Gastrocnemius medialis (tissue), 4 donors: ENCODE measurements around the gene WDR81. TPM values are rescaled to one million over a fixed set of nuclear protein-coding genes. Genes with fewer than 3 reads are reported as not detected.
"Not testable (repeated sequence)": the region's sequence is repeated elsewhere in the genome, so short reads cannot be mapped to it uniquely, and the experiment has no call there.

Source experiments
- ATAC-seq, 2 donors: fragments of 150-250 bp; one replicate each; pipeline ENCODE4 v1.9.1; 2016
- DNase-seq, 2 donors: peaks; one replicate each; pipeline ENCODE4 v3.0.0-alpha.2; 2019
- H3K27ac ChIP-seq, 4 donors: fragments of 200-600 bp; sonication (generic); 1 replicate in 1 of 4; 2 replicates in 3 of 4; pipeline ENCODE4 v1.5.1; 2016 to 2018; ENCODE audit warnings: mild to moderate bottlenecking in 2 of 4, moderate library complexity in 1 of 4
- H3K27me3 ChIP-seq, 3 donors: fragments of 200-600 bp; sonication (generic) in 2 of 3; 1 replicate in 1 of 3; 2 replicates in 2 of 3; pipeline versions ENCODE4 v1.5.1 to v1.6.0; 2016 to 2019; ENCODE audit warnings: mild to moderate bottlenecking in 1 of 3, moderate library complexity in 1 of 3
- H3K36me3 ChIP-seq, 2 donors: fragments of 200-600 bp; sonication (generic) in 1 of 2; one replicate each; pipeline ENCODE4 v1.5.1; 2017 to 2018
- H3K4me1 ChIP-seq, 2 donors: fragments of 200-600 bp; sonication (generic) in 1 of 2; one replicate each; pipeline ENCODE4 v1.5.1; 2016 to 2017; ENCODE audit warnings: mild to moderate bottlenecking in 2 of 2
- H3K4me3 ChIP-seq, 4 donors: fragments of 200-600 bp; sonication (generic) in 3 of 4; 1 replicate in 1 of 4; 2 replicates in 3 of 4; pipeline ENCODE4 v1.5.1; 2016 to 2019; ENCODE audit warnings: mild to moderate bottlenecking in 2 of 4
- H3K9me3 ChIP-seq, 3 donors: fragments of 200-600 bp; sonication (generic) in 2 of 3; 1 replicate in 1 of 3; 2 replicates in 2 of 3; pipeline ENCODE4 v1.5.1; 2016 to 2019
- CTCF ChIP-seq, 5 experiments: fragments of 450-650 bp in 3 of 5; fragments of 200-600 bp in 2 of 5; sonication (generic) in 2 of 5; IDR thresholded peaks in 4 of 5; conservative IDR thresholded peaks in 1 of 5; 1 replicate in 4 of 5; 2 replicates in 1 of 5; pipeline ENCODE4 v1.5.1; 2016 to 2019; ENCODE audit warnings: antibody characterized with exemption in 5 of 5, mild to moderate bottlenecking in 3 of 5, moderate library complexity in 3 of 5
- POLR2A ChIP-seq, 2 donors: fragments of 450-650 bp; IDR thresholded peaks; one replicate each; pipeline ENCODE4 v1.6.1; 2017; ENCODE audit warnings: antibody characterized with exemption in 2 of 2, mild to moderate bottlenecking in 2 of 2, moderate library complexity in 2 of 2
- in situ Hi-C, 4 donors: fragments of 200-750 bp; cut with MboI; loops; one replicate each; pipeline versions ENCODE4 v1.15.0 to v1.8.0; 2017; ENCODE audit warnings: low sequenced_read_pairs in 4 of 4
- intact Hi-C: fragments of 100-400 bp; cut with DNase I; formaldehyde crosslinking; loops from one replicate; pipeline ENCODE4 v1.15.1; 2023; ENCODE audit warnings: low total_unique reads
- total RNA-seq, 4 donors: library from RNA; depleted of rRNA; stranded (reverse); fragments of >200 nt; gene quantifications; one replicate each; pipeline versions ENCODE4 v1.1.0 to v1.2.3, GENCODE V29; 2016

WDR81 gene
- total RNA-seq, 4 donors from 2014 or later: 22.3 to 61.1 (median 42.7) TPM

- Histone ChIP-seq H3K4me1 (peaks cover 32 to 41% of the 10 kb centered on the region in 2 donors), H3K9me3 (no peaks in the 10 kb centered on the region), H3K36me3 (peaks cover 0 to 7% of the 10 kb centered on the region in 2 donors), H3K27ac (peak overlapping the region; percentile 95 to 100 (median 99)), H3K4me3 (peak overlapping the region in 2 of 4 donors; percentile 72 to 85), H3K27me3 (no peaks in the 10 kb centered on the region)
- intact Hi-C loops: loop anchor here (5.0 kb wide), 1 partner anchor 141 kb away; no protein-coding TSS in a partner anchor
- DNase-seq (peak in 1 of 2 donors; percentile 77), ATAC-seq (no peak)
- TF ChIP-seq CTCF (IDR thresholded peaks at IDR 0.05 in 4 of 5, conservative IDR thresholded peaks at IDR 0.05 in 1 of 5): no peak
- no peak for TF ChIP-seq POLR2A (IDR thresholded peaks at IDR 0.05)
- in situ Hi-C loops: loop anchor here in 1 of 4 donors (5.0 kb wide), 1 partner anchor 69 kb away; no protein-coding TSS in a partner anchor
These were observed 5.9 kb upstream of the WDR81 start for GRCh38 chr17:1718362-1719165.

GRCh38 chr17:1720856-1721386 lies 3.6 kb upstream of the WDR81 start:
- peak; percentile 97 to 99 (median 98) for TF ChIP-seq CTCF (IDR thresholded peaks at IDR 0.05 in 4 of 5, conservative IDR thresholded peaks at IDR 0.05 in 1 of 5)
- TF ChIP-seq POLR2A (IDR thresholded peaks at IDR 0.05): no peak
- Histone ChIP-seq H3K4me3 (peak overlapping the region; percentile 5 to 29 (median 19)), H3K27me3 (no peaks in the 10 kb centered on the region), H3K9me3 (no peaks in the 10 kb centered on the region), H3K4me1 (peaks cover 44 to 48% of the 10 kb centered on the region in 2 donors), H3K36me3 (peaks cover 0 to 1% of the 10 kb centered on the region in 2 donors), H3K27ac (peak overlapping the region; percentile 95 to 100 (median 99))
- DNase-seq: peak; percentile 50 to 76
- in situ Hi-C loops (loop anchor here in 3 of 4 donors (5.0 to 10.0 kb wide), 2 partner anchors 54 to 61 kb away; no protein-coding TSS in a partner anchor), intact Hi-C loops (loop anchor here (1.0 to 2.0 kb wide), 4 partner anchors 42 to 144 kb away; partner anchors contain the start of gene SERPINF1)
- no peak for ATAC-seq

- peak overlapping the region; percentile 95 to 100 (median 99) for H3K27ac ChIP-seq
- ATAC-seq, H3K9me3 ChIP-seq, H3K36me3 ChIP-seq, H3K27me3 ChIP-seq, DNase-seq, intact Hi-C loops, H3K4me3 ChIP-seq: not testable (repeated sequence)
- in situ Hi-C loops: loop anchor here in 3 of 4 donors (5.0 to 10.0 kb wide), 2 partner anchors 53 to 60 kb away; no protein-coding TSS in a partner anchor
- peaks cover 50 to 56% of the 10 kb centered on the region in 2 donors for H3K4me1 ChIP-seq
These were observed 2.5 kb upstream of the WDR81 start for GRCh38 chr17:1722022-1722421.

GRCh38 chr17:1724869-1725641 lies 551 bp downstream of the WDR81 start:
- H3K36me3 ChIP-seq: peaks cover 0 to 27% of the 10 kb centered on the region in 2 donors
- H3K9me3 ChIP-seq: no peaks in the 10 kb centered on the region
- DNase-seq (peak in 1 of 2 donors; percentile 19), ATAC-seq (peak; percentile 25 to 31)
- H3K27ac ChIP-seq: peak overlapping the region; percentile 95 to 100 (median 99)
- peaks cover 47 to 53% of the 10 kb centered on the region in 2 donors for H3K4me1 ChIP-seq
- peak overlapping the region; percentile 62 to 88 (median 76) for H3K4me3 ChIP-seq
- in situ Hi-C loops: loop anchor here in 3 of 4 donors (5.0 to 10.0 kb wide), 2 partner anchors 50 to 57 kb away; no protein-coding TSS in a partner anchor
- no peaks in the 10 kb centered on the region for H3K27me3 ChIP-seq
- peak in 3 of 5 experiments; percentile 6 to 24 (median 10) for TF ChIP-seq CTCF (IDR thresholded peaks at IDR 0.05 in 4 of 5, conservative IDR thresholded peaks at IDR 0.05 in 1 of 5)
- TF ChIP-seq POLR2A (IDR thresholded peaks at IDR 0.05): no peak
- intact Hi-C loops: no loop called here
